ENCODE measurements around the gene PRR23E. TPM values are rescaled to one million over a fixed set of nuclear protein-coding genes. Genes with fewer than 3 reads are reported as not detected.

Gene PRR23E
- total RNA-seq, 1 experiment from 2014 or later = not detected

- Histone ChIP-seq H3K79me2 (ENCODE audit: low read length) (no peaks in the 10 kb centered on the region), H3K27me3 (ENCODE audit: low read length) (no peaks in the 10 kb centered on the region), H3K4me3 (ENCODE audit: low read length) (no peak overlapping the region)
Observed at GRCh38 chr3:127206611-127207516, 13.9 kb downstream of the PRR23E start.

GRCh38 chr3:127207727-127208482 is 15.0 kb downstream of the PRR23E start:
- H3K27me3 ChIP-seq (ENCODE audit: low read length) = no peaks in the 10 kb centered on the region
- H3K9me3 ChIP-seq (ENCODE audit: low read length) = no peaks in the 10 kb centered on the region
- no peaks in the 10 kb centered on the region for H4K20me1 ChIP-seq (ENCODE audit: insufficient read depth, low read depth, low read length)
- H3K4me2 ChIP-seq (ENCODE audit: low read depth, low read length, poor library complexity, severe bottlenecking) = no peak overlapping the region
- no peak overlapping the region for H3K4me3 ChIP-seq (ENCODE audit: low read length)
- H3K9me2 ChIP-seq (replicated peaks; ENCODE audit: insufficient read depth, low read length) = no peaks in the 10 kb centered on the region
- no peaks in the 10 kb centered on the region for H3K36me3 ChIP-seq (ENCODE audit: insufficient read depth, low read length)
- no peak for DNase-seq
- H3K27ac ChIP-seq (ENCODE audit: low read length) = no peak overlapping the region
- no peaks in the 10 kb centered on the region for H3K79me2 ChIP-seq (ENCODE audit: low read length)
- H3K9ac ChIP-seq (ENCODE audit: low read length) = no peak overlapping the region
- H3K4me1 ChIP-seq (ENCODE audit: low read length) = no peaks in the 10 kb centered on the region
- no peak overlapping the region for H2AFZ ChIP-seq (ENCODE audit: low read length)

More at GRCh38 chr3:127206611-127207516, 13.9 kb downstream of the PRR23E start:
- Histone ChIP-seq H3K9me3 (ENCODE audit: low read length) (peaks cover 4% of the 10 kb centered on the region; the same call in 1 of the 2 replicates), H3K9me2 (replicated peaks; ENCODE audit: insufficient read depth, low read length) (no peaks in the 10 kb centered on the region), H3K4me1 (ENCODE audit: low read length) (no peaks in the 10 kb centered on the region), H3K4me2 (ENCODE audit: low read depth, low read length, poor library complexity, severe bottlenecking) (no peak overlapping the region), H4K20me1 (ENCODE audit: insufficient read depth, low read depth, low read length) (no peaks in the 10 kb centered on the region), H2AFZ (ENCODE audit: low read length) (no peak overlapping the region), H3K9ac (ENCODE audit: low read length) (no peak overlapping the region), H3K27ac (ENCODE audit: low read length) (no peak overlapping the region), H3K36me3 (ENCODE audit: insufficient read depth, low read length) (no peaks in the 10 kb centered on the region)
- DNase-seq = no peak

- DNase-seq = no peak
- no peak overlapping the region for H3K27ac ChIP-seq (ENCODE audit: low read length)
- no peaks in the 10 kb centered on the region for H3K27me3 ChIP-seq (ENCODE audit: low read length)
- no peak overlapping the region for H3K9ac ChIP-seq (ENCODE audit: low read length)
- H3K4me1 ChIP-seq (ENCODE audit: low read length) = no peaks in the 10 kb centered on the region
- H3K9me3 ChIP-seq (ENCODE audit: low read length) = no peaks in the 10 kb centered on the region
- no peaks in the 10 kb centered on the region for H4K20me1 ChIP-seq (ENCODE audit: insufficient read depth, low read depth, low read length)
- H3K9me2 ChIP-seq (replicated peaks; ENCODE audit: insufficient read depth, low read length) = no peaks in the 10 kb centered on the region
- H3K4me3 ChIP-seq (ENCODE audit: low read length) = no peak overlapping the region
- H3K79me2 ChIP-seq (ENCODE audit: low read length) = no peaks in the 10 kb centered on the region
- H2AFZ ChIP-seq (ENCODE audit: low read length) = no peak overlapping the region
- H3K4me2 ChIP-seq (ENCODE audit: low read depth, low read length, poor library complexity, severe bottlenecking) = no peak overlapping the region
- H3K36me3 ChIP-seq (ENCODE audit: insufficient read depth, low read length) = no peaks in the 10 kb centered on the region
Observed at GRCh38 chr3:127208483-127209100, 15.7 kb downstream of the PRR23E start.

GRCh38 chr3:127209155-127209839 is 16.4 kb downstream of the PRR23E start:
- Histone ChIP-seq H3K4me2 (ENCODE audit: low read depth, low read length, poor library complexity, severe bottlenecking) (no peak overlapping the region), H3K27me3 (ENCODE audit: low read length) (no peaks in the 10 kb centered on the region), H3K9me3 (ENCODE audit: low read length) (no peaks in the 10 kb centered on the region), H3K36me3 (ENCODE audit: insufficient read depth, low read length) (no peaks in the 10 kb centered on the region), H3K79me2 (ENCODE audit: low read length) (no peaks in the 10 kb centered on the region), H3K27ac (ENCODE audit: low read length) (no peak overlapping the region), H3K4me1 (ENCODE audit: low read length) (no peaks in the 10 kb centered on the region), H3K4me3 (ENCODE audit: low read length) (no peak overlapping the region), H3K9ac (ENCODE audit: low read length) (no peak overlapping the region), H3K9me2 (replicated peaks; ENCODE audit: insufficient read depth, low read length) (no peaks in the 10 kb centered on the region), H2AFZ (ENCODE audit: low read length) (no peak overlapping the region), H4K20me1 (ENCODE audit: insufficient read depth, low read depth, low read length) (no peaks in the 10 kb centered on the region)
- DNase-seq = no peak

GRCh38 chr3:127209840-127210653 is 17.1 kb downstream of the PRR23E start:
- no peak overlapping the region for H3K4me2 ChIP-seq (ENCODE audit: low read depth, low read length, poor library complexity, severe bottlenecking)
- no peaks in the 10 kb centered on the region for H3K4me1 ChIP-seq (ENCODE audit: low read length)
- H3K27me3 ChIP-seq (ENCODE audit: low read length) = no peaks in the 10 kb centered on the region
- no peak overlapping the region for H3K4me3 ChIP-seq (ENCODE audit: low read length)
- no peaks in the 10 kb centered on the region for H3K79me2 ChIP-seq (ENCODE audit: low read length)
- H3K9ac ChIP-seq (ENCODE audit: low read length) = no peak overlapping the region
- no peak for DNase-seq
- no peaks in the 10 kb centered on the region for H3K9me2 ChIP-seq (replicated peaks; ENCODE audit: insufficient read depth, low read length)
- no peaks in the 10 kb centered on the region for H3K9me3 ChIP-seq (ENCODE audit: low read length)
- H4K20me1 ChIP-seq (ENCODE audit: insufficient read depth, low read depth, low read length) = no peaks in the 10 kb centered on the region
- no peaks in the 10 kb centered on the region for H3K36me3 ChIP-seq (ENCODE audit: insufficient read depth, low read length)
- H2AFZ ChIP-seq (ENCODE audit: low read length) = no peak overlapping the region
- H3K27ac ChIP-seq (ENCODE audit: low read length) = no peak overlapping the region

GRCh38 chr3:127210654-127210943 is 17.7 kb downstream of the PRR23E start:
- H3K4me1 ChIP-seq (ENCODE audit: low read length) = no peaks in the 10 kb centered on the region
- no peak for DNase-seq
- H3K36me3 ChIP-seq (ENCODE audit: insufficient read depth, low read length) = no peaks in the 10 kb centered on the region
- H3K9me3 ChIP-seq (ENCODE audit: low read length) = no peaks in the 10 kb centered on the region
- H3K27ac ChIP-seq (ENCODE audit: low read length) = no peak overlapping the region
- no peak overlapping the region for H3K9ac ChIP-seq (ENCODE audit: low read length)
- no peaks in the 10 kb centered on the region for H4K20me1 ChIP-seq (ENCODE audit: insufficient read depth, low read depth, low read length)
- H3K79me2 ChIP-seq (ENCODE audit: low read length) = no peaks in the 10 kb centered on the region
- H3K9me2 ChIP-seq (replicated peaks; ENCODE audit: insufficient read depth, low read length) = no peaks in the 10 kb centered on the region
- H3K27me3 ChIP-seq (ENCODE audit: low read length) = no peaks in the 10 kb centered on the region
- H3K4me3 ChIP-seq (ENCODE audit: low read length) = no peak overlapping the region
- H2AFZ ChIP-seq (ENCODE audit: low read length) = no peak overlapping the region
- H3K4me2 ChIP-seq (ENCODE audit: low read depth, low read length, poor library complexity, severe bottlenecking) = no peak overlapping the region

GRCh38 chr3:127211118-127212060 is 18.5 kb downstream of the PRR23E start:
- H3K27ac ChIP-seq (ENCODE audit: low read length) = no peak overlapping the region
- H3K27me3 ChIP-seq (ENCODE audit: low read length) = no peaks in the 10 kb centered on the region
- no peak overlapping the region for H3K4me2 ChIP-seq (ENCODE audit: low read depth, low read length, poor library complexity, severe bottlenecking)
- H3K36me3 ChIP-seq (ENCODE audit: insufficient read depth, low read length) = no peaks in the 10 kb centered on the region
- 0 out of 2 replicates have a peak, but pooled peaks cover 3% of the 10 kb centered on the region for H3K4me1 ChIP-seq (ENCODE audit: low read length)
- H3K9me2 ChIP-seq (replicated peaks; ENCODE audit: insufficient read depth, low read length) = no peaks in the 10 kb centered on the region
- H3K9me3 ChIP-seq (ENCODE audit: low read length) = no peaks in the 10 kb centered on the region
- no peak overlapping the region for H3K4me3 ChIP-seq (ENCODE audit: low read length)
- no peak for DNase-seq
- no peak overlapping the region for H3K9ac ChIP-seq (ENCODE audit: low read length)
- H3K79me2 ChIP-seq (ENCODE audit: low read length) = no peaks in the 10 kb centered on the region
- no peaks in the 10 kb centered on the region for H4K20me1 ChIP-seq (ENCODE audit: insufficient read depth, low read depth, low read length)
- H2AFZ ChIP-seq (ENCODE audit: low read length) = no peak overlapping the region
